Measurements from ENCODE around the gene KDR. TPM values are rescaled to one million over a fixed set of nuclear protein-coding genes. Genes with fewer than 3 reads are reported as not detected.

The KDR gene
- polyA plus RNA-seq (ENCODE audit: insufficient read length in 10 of 10): 10 to 100 TPM; 34.9 to 67.5 (median 55.0) TPM
- long read RNA-seq, donor 1, partial matches to known transcripts: 12 of 12 reads
- long read RNA-seq, donor 1, other reads (novel, unspliced or antisense): 0 of 12 reads
- long read RNA-seq, donor 2, full-length matches to known transcripts: 2 of 2 reads
- long read RNA-seq, donor 2, partial matches to known transcripts: 0 of 2 reads
- long read RNA-seq, donor 2, other reads (novel, unspliced or antisense): 0 of 2 reads
- long read RNA-seq, donor 3: 0 reads
- long read RNA-seq, donor 4: 0 reads
- long read RNA-seq, donor 5, full-length matches to known transcripts: 2 of 8 reads
- long read RNA-seq, donor 5, partial matches to known transcripts: 6 of 8 reads
- long read RNA-seq, donor 5, other reads (novel, unspliced or antisense): 0 of 8 reads
- long read RNA-seq, donor 6, full-length matches to known transcripts: 3 of 10 reads
- long read RNA-seq, donor 6, partial matches to known transcripts: 7 of 10 reads
- long read RNA-seq, donor 6, other reads (novel, unspliced or antisense): 0 of 10 reads
- long read RNA-seq, donor 7, full-length matches to known transcripts: 1 of 14 reads
- long read RNA-seq, donor 7, partial matches to known transcripts: 13 of 14 reads
- long read RNA-seq, donor 7, other reads (novel, unspliced or antisense): 0 of 14 reads
- long read RNA-seq, donor 8: 0 reads
- long read RNA-seq, donor 9: 0 reads

GRCh38 chr4:55125087-55125721 is at the start of gene KDR:
TSS of gene KDR (minus strand) at chr4:55125595. CDS start at chr4:55125293, 302 bp downstream.
- peak in 2 of 3 donors; percentile 7 to 65 for DNase-seq

GRCh38 chr4:55173580-55173979 is 48.2 kb upstream of the KDR start:
- DNase-seq: no peak

GRCh38 chr4:55172694-55173287 is 47.4 kb upstream of the KDR start:
- no peak for DNase-seq

GRCh38 chr4:55170462-55170861 is 45.1 kb upstream of the KDR start:
- DNase-seq: no peak

GRCh38 chr4:55169352-55169961 is 44.1 kb upstream of the KDR start:
- DNase-seq: no peak

GRCh38 chr4:55162396-55162795 is 37.0 kb upstream of the KDR start:
- DNase-seq: no peak

- no peak for DNase-seq
Observed at GRCh38 chr4:55161739-55162138, 36.3 kb upstream of the KDR start.

GRCh38 chr4:55159851-55160250 is 34.5 kb upstream of the KDR start:
- no peak for DNase-seq

- no peak for DNase-seq
Observed at GRCh38 chr4:55158957-55159356, 33.6 kb upstream of the KDR start.

GRCh38 chr4:55157559-55158277 is 32.3 kb upstream of the KDR start:
- DNase-seq: peak in 1 of 3 donors; percentile 33

- DNase-seq: no peak
Observed at GRCh38 chr4:55154933-55155332, 29.5 kb upstream of the KDR start.

- DNase-seq: no peak
Observed at GRCh38 chr4:55154290-55154880, 29.0 kb upstream of the KDR start.

GRCh38 chr4:55143858-55144257 is 18.5 kb upstream of the KDR start:
- no peak for DNase-seq

GRCh38 chr4:55138367-55138766 is 13.0 kb upstream of the KDR start:
- no peak for DNase-seq

GRCh38 chr4:55136634-55137033 is 11.2 kb upstream of the KDR start:
- DNase-seq: no peak

- no peak for DNase-seq
Observed at GRCh38 chr4:55133951-55134350, 8.6 kb upstream of the KDR start.

- DNase-seq: no peak
Observed at GRCh38 chr4:55132775-55133174, 7.4 kb upstream of the KDR start.

- DNase-seq: no peak
Observed at GRCh38 chr4:55127521-55127920, 2.1 kb upstream of the KDR start.

GRCh38 chr4:55127053-55127452 is 1.7 kb upstream of the KDR start:
- DNase-seq: no peak

- DNase-seq: peak in 1 of 3 donors; percentile 10
Observed at GRCh38 chr4:55125763-55126541, 557 bp upstream of the KDR start.
